Activated CD4-positive, alpha-beta memory T cell treated with anti-CD3 and anti-CD28 coated beads for 36 hours (primary cell): ENCODE data around the gene EPYC. TPM values are rescaled to one million over a fixed set of nuclear protein-coding genes. Genes with fewer than 3 reads are reported as not detected.

Source experiments
- CTCF ChIA-PET: fragments of 350-600 bp; sonication (Branson Sonifier 250); formaldehyde crosslinking; loops from one replicate; lab custom pipeline; 2021; ENCODE audit warnings: antibody characterized with exemption, inconsistent platforms; lab: Charles Lee
- POLR2A ChIA-PET: fragments of 350-600 bp; sonication (Branson Sonifier 250); formaldehyde crosslinking; loops from one replicate; lab custom pipeline; 2021; ENCODE audit warnings: antibody characterized with exemption; lab: Charles Lee
- DNase-seq: peaks from one replicate; pipeline ENCODE4 v3.0.0-alpha.2; 2020
- H3K27ac Mint-ChIP-seq: one replicate; pipeline ENCODE4 v1.8.0; 2021; ENCODE audit warnings: mixed read lengths
- H3K27me3 Mint-ChIP-seq: one replicate; pipeline ENCODE4 v1.8.0; 2021; ENCODE audit warnings: mixed read lengths
- H3K36me3 Mint-ChIP-seq: one replicate; pipeline ENCODE4 v1.8.0; 2021; ENCODE audit warnings: mixed read lengths
- H3K4me1 Mint-ChIP-seq: one replicate; pipeline ENCODE4 v1.8.0; 2021; ENCODE audit warnings: low read depth, mixed read lengths
- H3K4me3 Mint-ChIP-seq: one replicate; pipeline ENCODE4 v1.8.0; 2021; ENCODE audit warnings: mild to moderate bottlenecking, mixed read lengths
- H3K9me3 Mint-ChIP-seq: one replicate; pipeline ENCODE4 v1.8.0; 2021; ENCODE audit warnings: mixed read lengths
- intact Hi-C: fragments of 100-400 bp; cut with micrococcal nuclease; formaldehyde crosslinking; loops from one replicate; pipeline ENCODE4 v1.15.1; 2023
- total RNA-seq, 2 experiments: library from RNA; stranded (reverse); gene quantifications; one replicate each; pipeline ENCODE4 v1.2.3, GENCODE V29; 2021

Gene EPYC
- total RNA-seq, 2 experiments from 2014 or later = not detected

GRCh38 chr12:91017043-91017442 is 12.3 kb upstream of the EPYC start:
- POLR2A ChIA-PET = no interaction called here
- Mint-ChIP-seq H3K27me3 (peaks cover 4% of the 10 kb centered on the region), H3K9me3 (peaks cover 5% of the 10 kb centered on the region)

GRCh38 chr12:91009319-91009950 is 4.7 kb upstream of the EPYC start:
- ChIA-PET CTCF (no interaction called here), POLR2A (no interaction called here)
- no peaks in the 10 kb centered on the region for H3K9me3 Mint-ChIP-seq
- H3K4me3 Mint-ChIP-seq = no peak overlapping the region
- H3K27ac Mint-ChIP-seq = no peak overlapping the region
- no peak for DNase-seq
- peaks cover 14% of the 10 kb centered on the region for H3K4me1 Mint-ChIP-seq
- intact Hi-C loops = no loop called here
- no peaks in the 10 kb centered on the region for H3K36me3 Mint-ChIP-seq
- peaks cover 4% of the 10 kb centered on the region for H3K27me3 Mint-ChIP-seq

More at GRCh38 chr12:91017043-91017442, 12.3 kb upstream of the EPYC start:
- H3K36me3 Mint-ChIP-seq = no peaks in the 10 kb centered on the region
- intact Hi-C loops = no loop called here
- no peak overlapping the region for H3K4me3 Mint-ChIP-seq
- DNase-seq = no peak
- H3K27ac Mint-ChIP-seq = no peak overlapping the region
- no peaks in the 10 kb centered on the region for H3K4me1 Mint-ChIP-seq
- CTCF ChIA-PET = no interaction called here

GRCh38 chr12:91007531-91008290 is 2.9 kb upstream of the EPYC start:
- H3K9me3 Mint-ChIP-seq = no peaks in the 10 kb centered on the region
- DNase-seq = no peak
- H3K4me3 Mint-ChIP-seq = no peak overlapping the region
- POLR2A ChIA-PET = no interaction called here
- intact Hi-C loops = no loop called here
- H3K27ac Mint-ChIP-seq = no peak overlapping the region
- H3K4me1 Mint-ChIP-seq = peaks cover 14% of the 10 kb centered on the region
- no peaks in the 10 kb centered on the region for H3K36me3 Mint-ChIP-seq
- CTCF ChIA-PET = interaction anchor here (0.7 kb wide), 1 partner anchor 347 kb away, joined by 3 read pairs; no protein-coding TSS in a partner anchor
- peaks cover 2% of the 10 kb centered on the region for H3K27me3 Mint-ChIP-seq

- intact Hi-C loops = no loop called here
- no peaks in the 10 kb centered on the region for H3K36me3 Mint-ChIP-seq
- CTCF ChIA-PET = interaction anchor here (0.6 kb wide), 1 partner anchor 322 kb away, joined by 3 read pairs; no protein-coding TSS in a partner anchor
- no peak overlapping the region for H3K4me3 Mint-ChIP-seq
- no peak for DNase-seq
- POLR2A ChIA-PET = no interaction called here
- H3K4me1 Mint-ChIP-seq = peaks cover 12% of the 10 kb centered on the region
- H3K27me3 Mint-ChIP-seq = no peaks in the 10 kb centered on the region
- no peak overlapping the region for H3K27ac Mint-ChIP-seq
- H3K9me3 Mint-ChIP-seq = no peaks in the 10 kb centered on the region
These were observed 1.0 kb downstream of the EPYC start for GRCh38 chr12:91003737-91004136.

- no peaks in the 10 kb centered on the region for H3K27me3 Mint-ChIP-seq
- no peak overlapping the region for H3K4me3 Mint-ChIP-seq
- H3K27ac Mint-ChIP-seq = no peak overlapping the region
- DNase-seq = no peak
- POLR2A ChIA-PET = no interaction called here
- intact Hi-C loops = no loop called here
- no peaks in the 10 kb centered on the region for H3K36me3 Mint-ChIP-seq
- H3K9me3 Mint-ChIP-seq = no peaks in the 10 kb centered on the region
- H3K4me1 Mint-ChIP-seq = no peaks in the 10 kb centered on the region
- CTCF ChIA-PET = no interaction called here
These were observed 3.5 kb downstream of the EPYC start for GRCh38 chr12:91001306-91001705.

GRCh38 chr12:90999966-91000365 is 4.8 kb downstream of the EPYC start:
- ChIA-PET CTCF (no interaction called here), POLR2A (no interaction called here)
- Mint-ChIP-seq H3K4me1 (no peaks in the 10 kb centered on the region), H3K27me3 (no peaks in the 10 kb centered on the region), H3K4me3 (no peak overlapping the region), H3K36me3 (no peaks in the 10 kb centered on the region), H3K9me3 (no peaks in the 10 kb centered on the region), H3K27ac (no peak overlapping the region)
- no peak for DNase-seq
- intact Hi-C loops = no loop called here

- H3K4me1 Mint-ChIP-seq = no peaks in the 10 kb centered on the region
- no peak overlapping the region for H3K4me3 Mint-ChIP-seq
- ChIA-PET CTCF (no interaction called here), POLR2A (no interaction called here)
- H3K9me3 Mint-ChIP-seq = no peaks in the 10 kb centered on the region
- intact Hi-C loops = no loop called here
- DNase-seq = no peak
- H3K36me3 Mint-ChIP-seq = no peaks in the 10 kb centered on the region
- H3K27ac Mint-ChIP-seq = no peak overlapping the region
- no peaks in the 10 kb centered on the region for H3K27me3 Mint-ChIP-seq
These were observed 5.2 kb downstream of the EPYC start for GRCh38 chr12:90999527-90999926.

GRCh38 chr12:90995010-90995409 is 9.8 kb downstream of the EPYC start:
- ChIA-PET POLR2A (no interaction called here), CTCF (interaction anchor here (2.0 kb wide), 1 partner anchor 113 kb away, joined by 6 read pairs; no protein-coding TSS in a partner anchor)
- H3K4me1 Mint-ChIP-seq = no peaks in the 10 kb centered on the region
- H3K27ac Mint-ChIP-seq = no peak overlapping the region
- intact Hi-C loops = no loop called here
- no peak overlapping the region for H3K4me3 Mint-ChIP-seq
- H3K9me3 Mint-ChIP-seq = no peaks in the 10 kb centered on the region
- DNase-seq = no peak
- no peaks in the 10 kb centered on the region for H3K27me3 Mint-ChIP-seq
- no peaks in the 10 kb centered on the region for H3K36me3 Mint-ChIP-seq

GRCh38 chr12:90991952-90992465 is 12.8 kb downstream of the EPYC start:
- no peak for DNase-seq
- intact Hi-C loops = no loop called here
- ChIA-PET CTCF (interaction anchor here (1.2 kb wide), 1 partner anchor 333 kb away, joined by 3 read pairs; no protein-coding TSS in a partner anchor), POLR2A (no interaction called here)
- H3K27ac Mint-ChIP-seq = no peak overlapping the region
- H3K9me3 Mint-ChIP-seq = no peaks in the 10 kb centered on the region
- H3K27me3 Mint-ChIP-seq = no peaks in the 10 kb centered on the region
- no peaks in the 10 kb centered on the region for H3K36me3 Mint-ChIP-seq
- H3K4me3 Mint-ChIP-seq = no peak overlapping the region
- no peaks in the 10 kb centered on the region for H3K4me1 Mint-ChIP-seq

GRCh38 chr12:90990611-90991010 is 14.2 kb downstream of the EPYC start:
- Mint-ChIP-seq H3K27me3 (no peaks in the 10 kb centered on the region), H3K4me1 (no peaks in the 10 kb centered on the region), H3K36me3 (no peaks in the 10 kb centered on the region), H3K4me3 (no peak overlapping the region), H3K9me3 (no peaks in the 10 kb centered on the region), H3K27ac (no peak overlapping the region)
- intact Hi-C loops = no loop called here
- DNase-seq = no peak
- POLR2A ChIA-PET = no interaction called here
- CTCF ChIA-PET = no interaction called here

- no peak overlapping the region for H3K4me3 Mint-ChIP-seq
- H3K36me3 Mint-ChIP-seq = no peaks in the 10 kb centered on the region
- no peaks in the 10 kb centered on the region for H3K9me3 Mint-ChIP-seq
- intact Hi-C loops = no loop called here
- H3K4me1 Mint-ChIP-seq = no peaks in the 10 kb centered on the region
- ChIA-PET POLR2A (no interaction called here), CTCF (interaction anchor here (0.6 kb wide), 1 partner anchor 11 kb away, joined by 3 read pairs; no protein-coding TSS in a partner anchor)
- DNase-seq = no peak
- peaks cover 3% of the 10 kb centered on the region for H3K27me3 Mint-ChIP-seq
- H3K27ac Mint-ChIP-seq = no peak overlapping the region
These were observed 15.1 kb downstream of the EPYC start for GRCh38 chr12:90989686-90990111.

GRCh38 chr12:90987520-90987919 is 17.3 kb downstream of the EPYC start:
- intact Hi-C loops = no loop called here
- no peak for DNase-seq
- Mint-ChIP-seq H3K9me3 (no peaks in the 10 kb centered on the region), H3K36me3 (no peaks in the 10 kb centered on the region), H3K27ac (no peak overlapping the region), H3K4me3 (no peak overlapping the region), H3K4me1 (no peaks in the 10 kb centered on the region), H3K27me3 (peaks cover 4% of the 10 kb centered on the region)
- ChIA-PET POLR2A (no interaction called here), CTCF (no interaction called here)
